Left lung (tissue), 10 donors: Measurements from ENCODE around the gene SLC19A1. TPM values are rescaled to one million over a fixed set of nuclear protein-coding genes. Genes with fewer than 3 reads are reported as not detected.

Experiments
- ATAC-seq: fragments of 200-7000 bp; cut with Tn5 transposase; one replicate; pipeline ENCODE4 v1.9.1; 2020; ENCODE audit warnings: moderate library complexity
- DNase-seq, 4 donors: peaks; one replicate each; pipeline ENCODE4 v3.0.0-alpha.2; 2013 to 2020
- H3K27ac ChIP-seq, 2 donors: fragments of 200-600 bp; sonication (generic) in 1 of 2; one replicate each; pipeline versions ENCODE4 v1.5.0 to v1.8.0; 2020 to 2021
- H3K27me3 ChIP-seq, 2 donors: fragments of 200-600 bp; sonication (generic) in 1 of 2; one replicate each; pipeline versions ENCODE4 v1.5.0 to v1.8.0; 2020 to 2021
- H3K36me3 ChIP-seq, 2 donors: fragments of 200-600 bp; sonication (generic) in 1 of 2; one replicate each; pipeline versions ENCODE4 v1.5.0 to v1.8.0; 2020 to 2021
- H3K4me1 ChIP-seq, 2 donors: fragments of 200-600 bp; one replicate each; pipeline ENCODE4 v1.8.0; 2021
- H3K4me3 ChIP-seq, 2 donors: fragments of 200-600 bp; sonication (generic) in 1 of 2; one replicate each; pipeline versions ENCODE4 v1.5.0 to v1.8.0; 2020 to 2021; ENCODE audit warnings: mild to moderate bottlenecking in 1 of 2
- H3K9me3 ChIP-seq, 2 donors: fragments of 200-600 bp; sonication (generic) in 1 of 2; one replicate each; pipeline versions ENCODE4 v1.5.0 to v1.8.0; 2020 to 2021
- CTCF ChIP-seq, 2 donors: fragments of 200-600 bp; sonication (generic) in 1 of 2; IDR thresholded peaks; one replicate each; pipeline versions ENCODE4 v1.5.0 to v1.8.0; 2021; ENCODE audit warnings: antibody characterized with exemption in 2 of 2
- intact Hi-C, 2 donors: fragments of 100-400 bp; cut with DNase I; formaldehyde crosslinking; loops; one replicate each; pipeline versions ENCODE4 v1.11.2 to v1.14.2; 2022
- polyA plus RNA-seq, 6 donors: library from polyadenylated mRNA; unstranded; fragments of 120-200 nt; gene quantifications; one replicate each; pipeline ENCODE4 v1.2.1, GENCODE V29; 2013; ENCODE audit not compliant: insufficient read length in 6 of 6
- total RNA-seq, 2 donors: library from RNA; stranded (reverse); fragmentation: NEBNext Ultra II Directional; extraction: Animal tissue kit (Norgen Biotek cat#: 25700); gene quantifications; one replicate each; pipeline ENCODE4 v1.2.1, GENCODE V29; 2021
- donor health status: DM: no; HTN: yes; CAD: no.
- donor health status: DM: no; HTN: no; CAD: no.

Gene SLC19A1
- total and polyA plus RNA-seq, 8 donors: 22.4 to 50.4 (median 27.2) TPM

GRCh38 chr21:45486443-45487160 lies 55.6 kb downstream of the SLC19A1 start:
- peak in 1 of 4 donors; percentile 58 for DNase-seq
- Histone ChIP-seq H3K9me3 (no peaks in the 10 kb centered on the region), H3K36me3 (peaks cover 0 to 29% of the 10 kb centered on the region in 2 donors), H3K4me1 (peaks cover 0 to 27% of the 10 kb centered on the region in 2 donors), H3K27me3 (no peaks in the 10 kb centered on the region), H3K4me3 (no peak overlapping the region), H3K27ac (no peak overlapping the region)
- no peak for TF ChIP-seq CTCF (IDR thresholded peaks at IDR 0.05)
- no peak for ATAC-seq
- intact Hi-C loops: no loop called here

GRCh38 chr21:45485686-45486442 lies 56.4 kb downstream of the SLC19A1 start:
- Histone ChIP-seq H3K27me3 (no peaks in the 10 kb centered on the region), H3K4me1 (peaks cover 0 to 29% of the 10 kb centered on the region in 2 donors), H3K36me3 (peaks cover 0 to 37% of the 10 kb centered on the region in 2 donors), H3K9me3 (no peaks in the 10 kb centered on the region), H3K4me3 (no peak overlapping the region), H3K27ac (no peak overlapping the region)
- TF ChIP-seq CTCF (IDR thresholded peaks at IDR 0.05): no peak
- DNase-seq (peak in 1 of 4 donors; percentile 74), ATAC-seq (no peak)
- intact Hi-C loops: no loop called here

GRCh38 chr21:45484318-45484717 lies 57.9 kb downstream of the SLC19A1 start:
- H3K9me3 ChIP-seq: no peaks in the 10 kb centered on the region

GRCh38 chr21:45482899-45483821 lies 59.1 kb downstream of the SLC19A1 start:
- Histone ChIP-seq H3K36me3 (peaks cover 0 to 45% of the 10 kb centered on the region in 2 donors), H3K4me1 (peaks cover 4 to 42% of the 10 kb centered on the region in 2 donors), H3K27ac (peak overlapping the region; percentile 18 to 90), H3K9me3 (no peaks in the 10 kb centered on the region), H3K27me3 (no peaks in the 10 kb centered on the region), H3K4me3 (peak overlapping the region in 1 of 2 donors; percentile 18)
- intact Hi-C loops: no loop called here
- ATAC-seq: peak; percentile 42
- TF ChIP-seq CTCF (IDR thresholded peaks at IDR 0.05): no peak
- peak in 1 of 4 donors; percentile 86 for DNase-seq

More at GRCh38 chr21:45484318-45484717, 57.9 kb downstream of the SLC19A1 start:
- Histone ChIP-seq H3K27me3 (no peaks in the 10 kb centered on the region), H3K4me3 (no peak overlapping the region), H3K4me1 (peaks cover 0 to 30% of the 10 kb centered on the region in 2 donors), H3K27ac (no peak overlapping the region), H3K36me3 (peaks cover 0 to 45% of the 10 kb centered on the region in 2 donors)
- intact Hi-C loops: no loop called here
- peak in 1 of 4 donors; percentile 3 for DNase-seq
- no peak for ATAC-seq
- no peak for TF ChIP-seq CTCF (IDR thresholded peaks at IDR 0.05)
